Measurements from ENCODE around the gene KIAA0753. TPM values are rescaled to one million over a fixed set of nuclear protein-coding genes. Genes with fewer than 3 reads are reported as not detected.

Gene KIAA0753
- total and polyA plus RNA-seq, 2 of the 8 experiments (the other 6 are each of a cell fraction or from before 2014, with no cell fraction given): 5.0 to 27.1 TPM

DNA sequence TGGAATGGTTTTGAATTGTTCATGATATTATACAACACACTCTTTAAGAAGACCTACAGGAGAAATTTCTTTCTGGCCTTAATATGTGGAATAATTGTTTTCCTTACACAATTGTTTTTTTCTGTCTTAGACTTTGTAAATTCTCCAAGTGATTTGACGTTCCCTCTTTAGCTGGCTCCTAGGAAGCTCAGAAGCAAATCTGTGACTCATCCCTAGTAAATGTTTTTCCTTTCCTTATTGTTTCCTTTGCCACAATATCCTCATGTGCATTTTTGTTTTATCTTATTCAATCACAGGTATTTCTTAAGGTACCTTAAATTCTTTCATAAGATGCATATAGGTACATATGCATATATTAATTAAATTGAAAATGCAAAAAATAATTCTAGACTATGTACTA, 13.5 kb downstream of the KIAA0753 start (continued):
- no peak for TF ChIP-seq SUZ12 (IDR thresholded peaks at IDR 0.05; ENCODE audit: low read length)
